ENCODE measurements around the gene DRG2. TPM values are rescaled to one million over a fixed set of nuclear protein-coding genes. Genes with fewer than 3 reads are reported as not detected.

Gene DRG2
- total and polyA plus RNA-seq, 11 donors: 17.5 to 29.0 (median 21.4) TPM

DNA sequence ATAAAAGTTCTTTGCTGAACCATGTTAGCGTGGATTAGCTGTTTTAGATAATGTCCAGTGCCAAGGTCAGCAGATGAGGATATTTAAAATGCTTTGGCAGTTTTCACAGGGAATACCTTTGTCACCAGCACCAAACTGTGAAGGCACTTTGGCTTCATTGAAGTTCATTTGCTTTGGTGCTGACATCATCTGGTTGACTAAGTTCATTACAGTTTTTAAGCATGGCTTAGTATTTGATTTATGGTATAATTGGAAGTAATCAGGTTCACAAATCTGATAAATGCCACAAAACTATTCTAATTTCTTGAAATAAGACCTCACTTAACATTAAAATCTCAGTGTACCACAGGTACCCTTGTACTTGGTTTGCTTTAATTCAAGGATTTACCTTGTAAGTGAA is 44.3 kb upstream of the DRG2 start:
- TF ChIP-seq CTCF (IDR thresholded peaks at IDR 0.05) (peak in 7 of 12 donors; percentile 18 to 44 (median 24)), POLR2A (IDR thresholded peaks at IDR 0.05) (no peak)
- H3K27me3 ChIP-seq: no peaks in the 10 kb centered on the region
- peaks cover 0 to 32% (median 23%) of the 10 kb centered on the region in 9 donors for H3K36me3 ChIP-seq
- peaks cover 0 to 42% (median 22%) of the 10 kb centered on the region in 12 donors for H3K4me1 ChIP-seq
- no peak for DNase-seq
- no peak overlapping the region for H3K4me3 ChIP-seq
- intact Hi-C loops (cut with DNase I): no loop called here
- no peak overlapping the region for H3K27ac ChIP-seq
- H3K9me3 ChIP-seq: no peaks in the 10 kb centered on the region
- 31 to 58% (median 48%) methylated on average over 1 of the region's 1 CpG for WGBS, 4 donors
- ATAC-seq: no peak

- WGBS, 4 donors: 87 to 92% (median 88%) methylated on average over 3 of the region's 3 CpGs
- TF ChIP-seq CTCF (IDR thresholded peaks at IDR 0.05) (no peak), POLR2A (IDR thresholded peaks at IDR 0.05) (no peak)
- Histone ChIP-seq H3K36me3 (peaks cover 0 to 40% (median 23%) of the 10 kb centered on the region in 9 donors), H3K27me3 (no peaks in the 10 kb centered on the region), H3K27ac (no peak overlapping the region), H3K9me3 (no peaks in the 10 kb centered on the region), H3K4me1 (peaks cover 0 to 40% (median 19%) of the 10 kb centered on the region in 12 donors), H3K4me3 (no peak overlapping the region)
- intact Hi-C loops (cut with DNase I): no loop called here
- DNase-seq (no peak), ATAC-seq (no peak)
These were observed 43.1 kb upstream of the DRG2 start for GRCh38 chr17:18044609-18045008.

- H3K36me3 ChIP-seq: peaks cover 0 to 50% (median 32%) of the 10 kb centered on the region in 9 donors
- no peak for TF ChIP-seq POLR2A (IDR thresholded peaks at IDR 0.05)
- no peak for TF ChIP-seq CTCF (IDR thresholded peaks at IDR 0.05)
- H3K9me3 ChIP-seq: no peaks in the 10 kb centered on the region
- DNase-seq (no peak), ATAC-seq (no peak)
- H3K4me3 ChIP-seq: no peak overlapping the region
- 75 to 83% (median 81%) methylated on average over 3 of the region's 3 CpGs for WGBS, 4 donors
- intact Hi-C loops (cut with DNase I): no loop called here
- H3K27ac ChIP-seq: no peak overlapping the region
- H3K27me3 ChIP-seq: no peaks in the 10 kb centered on the region
- peaks cover 0 to 31% (median 11%) of the 10 kb centered on the region in 12 donors for H3K4me1 ChIP-seq
These were observed 41.9 kb upstream of the DRG2 start for GRCh38 chr17:18045691-18046350.

DNA sequence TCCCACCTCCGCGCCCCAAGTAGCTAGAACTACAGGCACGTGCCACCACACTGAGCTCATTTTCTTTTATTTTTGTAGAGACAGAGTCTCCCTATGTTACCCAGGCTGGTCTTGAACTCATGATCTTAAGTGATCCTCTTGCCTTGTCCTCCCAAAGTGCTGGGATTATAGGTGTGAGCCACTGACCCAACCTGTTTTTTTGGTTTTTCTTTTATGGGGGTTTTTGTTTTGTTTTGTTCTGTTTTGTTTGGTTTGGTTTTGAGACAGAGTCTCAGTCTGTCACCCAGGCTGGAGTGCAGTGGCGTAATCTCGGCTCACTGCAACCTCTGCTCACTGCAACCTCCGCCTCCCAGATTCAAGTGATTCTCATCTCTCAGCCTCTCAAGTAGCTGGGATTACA is 32.2 kb upstream of the DRG2 start:
- Histone ChIP-seq H3K36me3 (peaks cover 0 to 81% (median 65%) of the 10 kb centered on the region in 9 donors), H3K4me1 (no peaks in the 10 kb centered on the region), H3K9me3 (no peaks in the 10 kb centered on the region), H3K27me3 (no peaks in the 10 kb centered on the region), H3K27ac (no peak overlapping the region), H3K4me3 (no peak overlapping the region)
- intact Hi-C loops (cut with DNase I): no loop called here
- 95 to 96% (median 96%) methylated on average over 6 of the region's 6 CpGs for WGBS, 4 donors
- no peak for TF ChIP-seq CTCF (IDR thresholded peaks at IDR 0.05)
- TF ChIP-seq POLR2A (IDR thresholded peaks at IDR 0.05): no peak
- DNase-seq: no peak
- ATAC-seq: no peak
